COLO668 (cell line): ENCODE results near the gene SPATS2.

ENCODE experiments used
- DNase-seq: peaks from one replicate; lab custom pipeline; 2025; ENCODE audit not compliant: unreplicated experiment; lab: John Stamatoyannopoulos, UW

The SPATS2 gene

DNA sequence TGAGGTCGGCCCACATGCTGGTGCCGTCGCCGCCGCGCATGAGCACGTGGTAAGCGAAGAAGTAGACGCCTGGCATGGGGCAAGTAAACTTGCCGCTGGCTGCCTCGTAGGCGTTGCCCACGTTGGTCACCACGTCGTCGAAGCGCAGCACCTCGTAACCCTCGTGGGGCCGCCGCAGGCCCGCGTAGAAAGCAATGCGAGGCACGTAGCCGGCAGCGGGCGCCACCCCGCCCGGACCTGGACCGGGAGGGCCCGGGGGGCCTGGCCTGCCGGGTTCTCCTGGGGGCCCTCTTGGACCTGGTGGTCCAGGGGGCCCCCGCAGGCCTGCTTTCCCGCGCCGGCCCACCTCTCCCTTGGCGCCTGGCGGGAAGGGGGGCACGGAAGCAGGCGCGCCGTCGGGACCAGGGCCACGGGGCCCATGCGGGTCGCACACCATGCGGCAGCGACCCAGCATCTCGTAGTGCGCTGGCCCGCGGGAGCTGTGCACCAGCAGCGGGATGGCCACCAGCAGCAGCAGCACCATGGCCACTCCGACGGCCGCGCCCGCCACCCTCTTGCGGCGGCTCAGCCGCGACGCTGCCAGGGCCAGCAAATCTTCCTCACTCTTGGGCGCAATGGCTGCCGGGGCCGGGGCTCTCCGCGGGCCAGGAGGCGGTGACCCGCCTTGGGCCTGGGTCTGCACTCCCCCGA lies 31.2 kb upstream of the SPATS2 start:
- DNase-seq, result no peak

DNA sequence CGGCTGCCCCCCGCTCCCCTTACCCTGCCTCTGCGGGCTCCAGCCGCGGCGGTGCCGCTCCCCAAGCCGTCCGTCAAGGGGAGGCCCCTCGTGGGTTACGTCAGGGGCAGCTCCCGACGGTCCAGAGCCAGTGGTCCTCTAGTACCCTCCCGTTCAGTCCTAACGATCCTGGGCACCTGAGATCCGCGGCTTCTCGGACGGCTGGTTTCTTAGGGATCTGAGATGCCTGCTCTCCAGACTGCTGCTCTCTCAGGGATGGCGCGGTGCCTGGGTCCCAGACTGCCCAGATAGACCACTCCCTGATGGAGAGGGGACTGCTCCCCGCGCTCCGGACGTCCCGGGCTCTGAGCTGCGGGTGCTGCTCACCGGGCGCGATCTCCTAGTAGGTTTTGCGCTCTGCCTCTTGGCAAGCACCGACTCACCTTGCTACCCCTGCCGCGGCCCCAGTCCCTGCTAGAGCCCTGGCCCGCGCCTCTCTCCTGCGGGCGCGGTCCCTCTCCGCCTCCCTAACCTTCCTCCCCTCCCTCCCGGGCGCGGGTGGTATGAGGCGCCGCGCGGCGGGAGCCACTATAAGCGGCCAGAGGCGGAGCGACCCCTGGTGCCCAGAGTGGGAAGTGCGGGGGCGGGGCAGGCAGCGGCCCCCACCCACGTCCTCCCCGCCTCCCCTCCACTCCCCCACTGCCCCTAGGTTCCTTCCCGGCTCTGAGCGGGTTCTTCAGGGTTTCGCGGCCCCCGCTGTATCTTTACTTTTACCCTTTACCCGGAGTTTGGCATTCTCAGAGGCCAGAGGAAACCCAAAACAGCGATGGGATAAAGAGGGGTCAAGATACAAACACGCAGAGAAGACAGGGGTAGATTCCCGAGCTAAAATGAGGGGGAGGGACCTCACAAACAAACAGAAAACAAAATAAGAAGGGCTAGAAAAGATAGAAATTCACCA lies 30.3 kb upstream of the SPATS2 start, which contains the start of gene C1QL4:
Gene C1QL4 (minus strand): TSS at position 544 of the 940 bp plus-strand sequence. CDS start 711 bp downstream, outside the sequence.
- DNase-seq, result peak; percentile 77

GRCh38 chr12:49338830-49339463 lies 28.3 kb upstream of the SPATS2 start:
- DNase-seq, result no peak

GRCh38 chr12:49339464-49339861 lies 27.8 kb upstream of the SPATS2 start:
- no peak for DNase-seq

DNA sequence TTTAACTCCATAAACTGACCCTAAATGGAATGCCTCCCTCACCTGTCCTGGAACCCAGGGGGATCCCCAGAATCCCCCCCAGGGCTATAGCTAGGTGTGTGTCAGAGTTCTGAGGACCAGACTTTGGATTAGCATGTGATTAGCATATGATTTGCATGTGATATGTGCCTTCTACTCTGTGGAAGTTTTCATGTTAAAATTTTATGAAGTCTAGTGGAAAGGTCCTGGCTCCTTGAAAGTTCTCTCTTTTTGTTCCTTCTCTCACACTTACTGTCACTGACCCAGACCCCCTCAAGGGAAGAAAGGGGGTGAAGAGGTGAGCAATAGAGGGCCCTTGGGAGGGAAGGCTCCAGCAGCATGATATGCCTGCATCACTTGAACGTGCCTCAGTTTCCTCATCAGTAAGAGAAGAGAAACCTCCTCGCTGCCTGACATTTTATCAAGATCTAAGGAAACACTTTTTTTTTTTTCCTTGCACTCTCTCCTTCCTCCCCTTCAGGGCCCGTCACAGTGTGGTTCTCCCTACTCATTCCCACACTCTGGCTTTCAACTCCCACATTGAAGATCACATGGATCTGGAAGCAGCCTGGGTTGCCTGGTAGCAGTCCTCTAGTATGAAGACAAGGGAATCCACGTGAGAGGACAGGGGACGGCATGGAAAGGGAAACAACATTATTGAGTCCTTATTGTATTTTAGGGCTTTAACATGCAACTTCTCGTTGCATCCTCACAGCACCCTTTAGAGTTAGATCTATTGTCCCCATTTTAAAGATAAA lies 27.0 kb upstream of the SPATS2 start:
- no peak for DNase-seq

DNA sequence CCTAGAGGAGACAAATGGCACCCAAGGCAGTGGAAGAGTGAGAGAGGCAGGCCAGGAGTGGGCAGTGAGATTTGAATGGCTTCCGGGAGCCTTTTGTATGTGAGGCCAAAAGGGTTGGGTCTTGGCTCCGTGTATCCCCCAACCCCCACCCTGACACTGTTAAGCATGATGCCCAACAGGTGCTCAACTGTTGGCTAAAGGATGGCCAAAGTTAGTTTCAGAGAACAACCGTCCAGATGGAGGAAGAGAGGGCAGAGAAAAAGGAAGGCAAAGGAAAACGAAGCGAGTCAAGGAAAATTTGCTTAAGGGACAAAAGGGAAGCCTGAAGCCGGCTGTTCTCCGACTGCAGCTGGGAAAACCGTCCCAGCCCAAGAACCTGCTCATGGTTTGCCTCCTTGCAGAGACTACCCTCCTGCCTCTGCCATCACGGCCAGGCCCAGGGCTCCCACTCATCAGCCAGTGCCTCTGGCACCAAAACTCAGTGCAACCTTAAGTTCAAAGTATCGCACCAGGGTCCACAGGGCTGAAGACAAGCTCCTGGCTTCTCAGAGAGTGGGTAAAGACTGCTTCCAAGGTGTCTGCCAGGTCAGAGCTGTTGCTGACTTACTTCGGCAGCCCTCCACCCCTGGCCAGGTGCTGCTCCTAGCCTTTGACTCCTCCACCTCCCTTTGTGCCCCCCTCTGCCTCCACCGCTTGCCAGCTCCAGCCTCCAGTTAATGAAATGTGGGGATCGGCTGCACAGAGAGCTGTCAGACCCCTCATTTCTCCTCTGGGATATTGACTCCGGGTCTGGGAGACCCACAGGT lies 26.1 kb upstream of the SPATS2 start:
- DNase-seq, result no peak

DNA sequence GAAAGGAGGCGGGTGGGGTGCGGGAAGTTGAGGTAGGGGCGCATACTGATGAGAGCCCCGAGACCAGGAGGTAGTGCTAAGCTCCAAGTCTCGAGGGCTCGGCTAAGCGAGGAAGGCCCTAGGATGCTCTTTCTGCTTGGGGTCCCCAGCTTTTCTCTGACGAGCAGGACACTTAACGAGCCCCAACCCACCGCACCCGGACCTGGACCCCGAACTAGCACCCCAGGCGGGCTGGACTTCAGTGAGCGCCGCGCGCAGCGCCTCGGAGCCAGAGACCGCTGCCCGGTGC lies 25.5 kb upstream of the SPATS2 start:
- no peak for DNase-seq

DNA sequence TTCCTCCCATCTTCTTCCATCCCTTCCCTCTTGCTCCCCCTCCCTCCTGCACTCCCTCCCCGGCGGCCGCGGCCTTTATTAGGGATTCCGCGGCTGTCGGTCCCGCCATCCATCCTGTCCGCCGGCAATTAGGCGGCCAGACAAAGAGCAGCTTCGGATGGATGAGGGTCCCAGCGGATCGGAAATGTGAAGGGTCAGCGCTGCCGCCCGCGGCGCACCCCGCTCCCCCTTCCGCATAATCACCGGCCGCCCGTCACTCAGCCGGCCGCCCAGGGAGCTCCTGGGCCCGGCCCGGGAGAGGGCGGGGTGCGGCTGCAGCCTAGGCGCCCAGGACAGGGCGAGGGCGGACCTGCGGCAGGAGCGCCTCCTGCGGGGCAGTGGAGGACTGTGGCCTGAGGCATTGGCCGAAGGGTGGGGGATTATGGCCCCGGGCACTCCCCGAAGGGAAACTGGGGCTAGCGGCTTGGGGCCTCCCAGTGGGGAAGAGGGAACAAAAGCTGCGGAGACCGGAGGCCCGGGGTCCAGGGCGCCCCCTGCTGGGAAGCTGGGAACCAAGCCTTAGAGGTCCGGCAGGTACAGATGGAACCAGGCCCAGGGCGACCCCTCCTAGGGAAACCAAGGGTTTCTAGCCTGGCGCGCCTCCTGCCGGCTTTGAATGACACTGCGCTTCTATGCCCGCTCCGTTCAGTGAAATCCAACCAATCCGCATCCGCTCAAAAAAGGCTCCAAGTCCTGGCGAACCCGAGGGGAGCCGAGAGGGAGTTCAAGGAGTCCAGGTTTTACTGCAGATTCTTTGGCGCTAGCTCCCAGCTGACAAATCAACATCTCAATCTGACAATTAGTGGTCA lies 25.0 kb upstream of the SPATS2 start:
- peak; percentile 77 for DNase-seq

DNA sequence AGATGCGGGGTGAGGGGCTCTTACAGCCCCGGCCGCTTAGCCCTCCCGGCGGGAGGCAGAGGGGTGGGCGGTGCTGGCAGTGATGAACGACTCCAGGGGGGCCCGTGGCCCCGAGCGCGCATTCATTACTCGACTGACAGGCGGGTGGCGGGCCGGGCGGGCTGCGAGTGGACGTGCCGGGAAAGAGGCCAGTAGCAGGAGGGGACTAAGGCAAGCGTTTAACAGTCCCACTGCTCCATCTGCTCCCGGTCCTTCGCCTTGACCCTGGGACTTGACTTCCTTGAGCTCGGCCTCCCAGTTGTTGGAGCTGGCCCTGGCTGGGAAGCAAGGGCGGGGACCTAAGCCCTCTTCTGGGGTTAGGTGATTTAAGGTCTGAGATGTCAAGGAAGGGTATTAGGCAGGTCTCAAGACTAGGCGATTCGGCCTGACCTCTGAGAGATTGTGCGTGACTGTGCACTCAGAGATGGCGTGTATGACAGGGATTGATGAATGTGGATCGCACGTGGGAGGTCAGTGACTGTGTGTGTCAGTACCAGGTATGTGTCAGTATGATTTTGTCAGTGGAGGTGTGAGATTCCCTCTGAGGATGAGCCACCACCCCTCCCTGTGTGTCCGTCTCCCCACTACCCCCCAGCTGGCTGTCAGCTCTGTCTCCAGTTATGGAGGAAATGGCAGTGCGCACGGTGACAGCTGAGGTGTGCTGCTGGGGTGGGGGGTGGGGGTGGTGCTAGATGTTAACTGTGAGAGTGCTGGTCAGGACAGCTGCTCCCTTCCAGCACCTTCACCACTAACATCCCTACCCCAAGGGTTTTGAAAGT lies 24.1 kb upstream of the SPATS2 start:
- DNase-seq, result no peak

DNA sequence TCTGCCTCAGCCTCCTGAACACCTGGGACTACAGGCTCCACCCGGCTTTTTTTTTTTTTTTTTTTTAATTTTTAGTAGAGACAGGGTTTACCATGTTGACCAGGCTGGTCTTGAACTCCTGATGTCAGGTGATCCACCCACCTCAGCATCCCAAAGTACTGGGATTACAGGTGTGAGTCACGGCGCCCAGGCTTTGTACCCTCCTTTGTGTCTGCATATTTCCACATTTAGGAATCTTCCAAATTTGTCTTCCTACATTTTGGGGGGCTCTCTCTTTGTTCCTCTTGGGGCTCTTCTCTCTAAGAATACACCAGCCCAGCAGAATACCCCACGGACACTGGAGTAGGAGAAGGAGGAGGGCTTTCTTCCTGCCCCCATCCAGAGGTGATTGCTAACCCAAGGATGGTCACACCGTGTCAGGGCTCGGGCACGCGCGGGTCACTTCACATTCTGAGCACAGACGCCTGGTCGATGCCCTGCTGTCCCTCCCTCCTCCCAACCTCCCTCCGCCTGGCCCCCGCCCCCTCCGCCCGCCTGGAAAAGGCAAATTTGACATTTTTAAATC lies 22.7 kb upstream of the SPATS2 start:
- no peak for DNase-seq

DNA sequence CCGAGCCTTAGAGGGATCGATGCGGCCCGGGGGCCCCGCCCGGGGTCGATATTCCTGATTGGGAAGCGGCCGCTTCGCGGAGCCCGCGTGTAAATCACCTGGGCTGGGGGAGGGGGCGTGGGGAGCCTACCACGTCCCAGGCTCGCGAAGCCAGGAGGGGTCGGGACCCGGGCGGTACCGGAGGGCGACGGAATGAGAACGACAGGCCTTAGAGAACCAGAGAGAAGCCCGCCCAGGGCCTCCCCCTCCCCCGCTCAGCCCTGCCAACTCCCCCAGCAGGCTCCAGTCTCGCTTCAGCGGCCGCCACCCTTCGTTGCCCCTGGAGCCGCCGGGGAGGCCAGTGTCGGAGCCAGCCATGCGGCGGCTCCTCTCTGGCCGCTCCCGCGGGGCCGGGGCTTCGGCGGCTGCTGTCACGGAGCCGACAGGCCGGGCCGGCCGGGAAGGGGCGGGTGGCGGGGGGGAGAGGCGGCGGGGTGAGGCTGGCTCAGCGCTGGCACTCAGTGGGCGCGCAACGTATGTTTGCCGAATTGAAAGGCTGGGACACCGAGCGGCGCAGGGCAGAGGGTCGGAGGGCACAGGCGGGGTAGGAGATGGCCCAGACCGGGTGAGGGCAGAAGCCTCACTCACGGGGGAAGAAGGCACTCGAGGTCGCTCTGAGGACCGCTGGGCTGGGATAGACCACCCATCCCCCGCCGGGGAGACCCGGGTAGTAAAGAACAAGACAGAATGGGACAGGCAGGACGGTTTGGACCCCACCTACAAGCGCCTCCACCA lies 22.0 kb upstream of the SPATS2 start:
- peak; percentile 71 for DNase-seq

DNA sequence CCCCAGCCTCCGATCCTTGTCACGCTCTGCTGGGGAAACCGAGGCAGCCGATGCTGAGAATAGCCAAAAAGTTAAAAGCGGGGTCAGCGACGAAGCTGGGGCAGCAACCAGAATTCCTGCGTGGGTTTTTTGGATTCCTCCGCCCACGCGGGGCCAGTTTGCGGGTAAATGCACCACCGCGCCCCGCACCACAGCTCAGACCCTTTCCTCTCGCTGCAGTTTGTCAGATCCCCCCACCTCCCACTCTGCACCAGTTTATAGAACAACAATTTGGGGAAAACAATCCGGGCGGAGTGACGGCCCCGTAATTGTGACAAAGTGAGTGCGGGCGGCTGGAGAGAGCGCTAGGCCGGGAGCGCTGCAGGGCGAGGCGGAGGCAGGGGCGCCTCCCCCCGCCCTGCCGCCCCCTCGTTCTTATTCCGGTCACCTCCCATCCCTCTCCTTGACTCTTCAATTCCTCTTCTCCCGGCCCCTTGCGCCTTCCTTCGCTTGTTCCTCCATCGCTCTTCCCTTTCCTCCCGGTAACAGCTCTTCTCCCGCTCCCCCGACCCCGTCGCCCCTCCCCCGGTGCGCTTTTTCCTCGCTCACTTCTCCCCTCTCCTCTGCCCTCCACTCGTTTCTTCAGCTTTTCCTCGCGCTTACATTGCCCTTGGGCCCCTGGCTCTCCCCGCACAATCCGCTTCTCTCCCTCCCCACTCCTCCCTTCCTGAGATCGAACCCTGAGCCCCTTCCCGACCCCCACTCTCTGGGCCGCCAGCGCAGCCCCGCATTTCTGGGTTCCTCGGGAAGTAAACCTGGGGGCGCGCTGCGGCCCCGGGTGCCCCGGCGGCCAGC lies 21.2 kb upstream of the SPATS2 start:
- DNase-seq, result peak; percentile 12

GRCh38 chr12:49346659-49347310 lies 20.5 kb upstream of the SPATS2 start, which contains the start of gene DNAJC22:
TSS of gene DNAJC22 (plus strand) at chr12:49346888. CDS start at chr12:49348873, 1,985 bp downstream.
- peak; percentile 54 for DNase-seq

- peak; percentile 87 for DNase-seq
These were observed 19.7 kb upstream of the SPATS2 start for GRCh38 chr12:49347311-49348193.

DNA sequence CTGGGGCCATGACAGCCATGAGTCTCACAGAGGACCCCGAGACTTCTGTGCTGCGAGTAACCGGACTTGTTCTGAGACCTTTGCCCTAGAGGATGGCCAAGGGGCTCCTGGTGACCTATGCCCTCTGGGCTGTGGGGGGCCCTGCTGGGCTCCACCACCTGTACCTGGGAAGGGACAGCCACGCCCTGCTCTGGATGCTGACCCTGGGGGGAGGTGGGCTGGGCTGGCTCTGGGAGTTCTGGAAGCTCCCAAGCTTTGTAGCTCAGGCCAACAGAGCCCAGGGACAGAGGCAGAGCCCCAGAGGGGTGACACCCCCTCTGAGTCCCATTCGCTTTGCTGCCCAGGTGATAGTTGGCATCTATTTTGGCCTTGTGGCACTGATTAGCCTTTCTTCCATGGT lies 18.5 kb upstream of the SPATS2 start:
- no peak for DNase-seq
